ENCODE results near the gene SLC9B1.

SLC9B1 gene

GRCh38 chr4:103050736-103051436 lies 31.4 kb upstream of the SLC9B1 start:
- DNase-seq (ENCODE audit: extremely low spot score) = no peak
- ChIA-PET CTCF (no interaction called here), POLR2A (no interaction called here)
- TF ChIP-seq ARNT (IDR thresholded peaks at IDR 0.05) (no peak), SP1 (IDR thresholded peaks at IDR 0.05) (no peak), ZNF384 (IDR thresholded peaks at IDR 0.05) (no peak), L3MBTL2 (conservative IDR thresholded peaks at IDR 0.05) (no peak), NFRKB (IDR thresholded peaks at IDR 0.05) (no peak), FOXM1 (IDR thresholded peaks at IDR 0.05; ENCODE audit: borderline replicate concordance) (no peak), TARDBP (IDR thresholded peaks at IDR 0.05) (no peak), CTBP1 (IDR thresholded peaks at IDR 0.05; ENCODE audit: borderline replicate concordance) (no peak), BHLHE40 (IDR thresholded peaks at IDR 0.05; ENCODE audit: borderline replicate concordance) (no peak), FOXA1 (IDR thresholded peaks at IDR 0.05) (no peak), PKNOX1 (IDR thresholded peaks at IDR 0.05) (no peak), SUZ12 (IDR thresholded peaks at IDR 0.05) (no peak), LEF1 (IDR thresholded peaks at IDR 0.05; ENCODE audit: borderline replicate concordance) (no peak), FOXK2 (IDR thresholded peaks at IDR 0.05) (no peak), ELF4 (IDR thresholded peaks at IDR 0.05) (no peak), HDGF (IDR thresholded peaks at IDR 0.05; ENCODE audit: borderline replicate concordance) (no peak)

- no peak for TF ChIP-seq SP1 (IDR thresholded peaks at IDR 0.05)
- DNase-seq (ENCODE audit: extremely low spot score) = peak; percentile 61
These were observed 27.1 kb upstream of the SLC9B1 start for GRCh38 chr4:103046416-103047290.

GRCh38 chr4:103044183-103044582 lies 24.7 kb upstream of the SLC9B1 start:
- no peak for TF ChIP-seq ELF4 (IDR thresholded peaks at IDR 0.05)
- no peak for TF ChIP-seq NFRKB (IDR thresholded peaks at IDR 0.05)
- no peak for TF ChIP-seq FOXK2 (IDR thresholded peaks at IDR 0.05)
- no peak for TF ChIP-seq HDGF (IDR thresholded peaks at IDR 0.05; ENCODE audit: borderline replicate concordance)
- no peak for TF ChIP-seq ZNF384 (IDR thresholded peaks at IDR 0.05)
- no peak for TF ChIP-seq FOXM1 (IDR thresholded peaks at IDR 0.05; ENCODE audit: borderline replicate concordance)
- TF ChIP-seq SUZ12 (IDR thresholded peaks at IDR 0.05) = no peak
- no peak for TF ChIP-seq PKNOX1 (IDR thresholded peaks at IDR 0.05)
- no peak for TF ChIP-seq SP1 (IDR thresholded peaks at IDR 0.05)
- TF ChIP-seq BHLHE40 (IDR thresholded peaks at IDR 0.05; ENCODE audit: borderline replicate concordance) = no peak
- TF ChIP-seq ARNT (IDR thresholded peaks at IDR 0.05) = no peak
- no peak for TF ChIP-seq CTBP1 (IDR thresholded peaks at IDR 0.05; ENCODE audit: borderline replicate concordance)
- no peak for TF ChIP-seq LEF1 (IDR thresholded peaks at IDR 0.05; ENCODE audit: borderline replicate concordance)
- no peak for TF ChIP-seq TARDBP (IDR thresholded peaks at IDR 0.05)
- no peak for TF ChIP-seq FOXA1 (IDR thresholded peaks at IDR 0.05)
- no peak for TF ChIP-seq L3MBTL2 (conservative IDR thresholded peaks at IDR 0.05)
- DNase-seq (ENCODE audit: extremely low spot score) = no peak
- ChIA-PET POLR2A (no interaction called here), CTCF (interaction anchor here (1.3 to 1.4 kb wide), 2 partner anchors 12 to 56 kb away, joined by 3 read pairs; partner anchors contain the start of gene BDH2)

More at GRCh38 chr4:103046416-103047290, 27.1 kb upstream of the SLC9B1 start:
- CTCF ChIA-PET = interaction anchor here (0.5 kb wide), 1 partner anchor 47 kb away, joined by 3 read pairs; no protein-coding TSS in a partner anchor
- POLR2A ChIA-PET = no interaction called here

DNA sequence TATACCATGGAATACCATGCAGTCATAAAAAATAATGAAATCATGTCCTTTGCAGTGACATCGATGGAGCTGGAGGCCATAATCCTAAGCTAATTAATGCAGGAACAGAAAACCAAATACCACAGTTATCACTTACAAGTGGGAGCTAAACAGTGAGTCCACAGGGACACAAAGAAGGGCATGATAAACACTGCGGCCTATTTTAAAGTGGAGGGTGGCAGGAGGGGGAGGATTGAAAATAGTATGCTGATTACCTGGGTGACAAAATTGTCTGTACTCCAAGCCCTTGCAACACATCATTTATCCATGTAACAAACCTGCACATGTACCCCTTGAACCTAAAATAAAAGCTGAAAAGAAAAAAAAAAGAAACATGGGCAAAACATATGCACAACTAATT lies 16.7 kb upstream of the SLC9B1 start:
- POLR2A ChIA-PET = interaction anchor here (0.7 kb wide), 1 partner anchor 208 kb away, joined by 3 read pairs; no protein-coding TSS in a partner anchor
- TF ChIP-seq BHLHE40 (IDR thresholded peaks at IDR 0.05; ENCODE audit: borderline replicate concordance) (no peak), ZNF384 (IDR thresholded peaks at IDR 0.05) (no peak), SUZ12 (IDR thresholded peaks at IDR 0.05) (no peak), HDGF (IDR thresholded peaks at IDR 0.05; ENCODE audit: borderline replicate concordance) (no peak), PKNOX1 (IDR thresholded peaks at IDR 0.05) (no peak), CTBP1 (IDR thresholded peaks at IDR 0.05; ENCODE audit: borderline replicate concordance) (no peak), ELF4 (IDR thresholded peaks at IDR 0.05) (no peak), NFRKB (IDR thresholded peaks at IDR 0.05) (no peak), LEF1 (IDR thresholded peaks at IDR 0.05; ENCODE audit: borderline replicate concordance) (no peak), FOXK2 (IDR thresholded peaks at IDR 0.05) (no peak), ARNT (IDR thresholded peaks at IDR 0.05) (no peak), SP1 (IDR thresholded peaks at IDR 0.05) (no peak), TARDBP (IDR thresholded peaks at IDR 0.05) (no peak), L3MBTL2 (conservative IDR thresholded peaks at IDR 0.05) (no peak)
- CTCF ChIA-PET = no interaction called here
- DNase-seq (ENCODE audit: extremely low spot score) = no peak

GRCh38 chr4:103032574-103032973 lies 13.1 kb upstream of the SLC9B1 start:
- peak; percentile 61 for DNase-seq (ENCODE audit: extremely low spot score)
- POLR2A ChIA-PET = interaction anchor here (0.8 to 1.3 kb wide), 2 partner anchors 43 to 409 kb away, joined by 3 read pairs; no protein-coding TSS in a partner anchor
- CTCF ChIA-PET = interaction anchor here (0.9 to 1.0 kb wide), 2 partner anchors 12 to 17 kb away, joined by 3 read pairs; no protein-coding TSS in a partner anchor
- no peak for TF ChIP-seq SP1 (IDR thresholded peaks at IDR 0.05)
- TF ChIP-seq PKNOX1 (IDR thresholded peaks at IDR 0.05) = no peak
- no peak for TF ChIP-seq ZNF384 (IDR thresholded peaks at IDR 0.05)
- no peak for TF ChIP-seq ARNT (IDR thresholded peaks at IDR 0.05)
- TF ChIP-seq BHLHE40 (IDR thresholded peaks at IDR 0.05; ENCODE audit: borderline replicate concordance) = no peak
- no peak for TF ChIP-seq CTBP1 (IDR thresholded peaks at IDR 0.05; ENCODE audit: borderline replicate concordance)
- no peak for TF ChIP-seq HDGF (IDR thresholded peaks at IDR 0.05; ENCODE audit: borderline replicate concordance)
- no peak for TF ChIP-seq ELF4 (IDR thresholded peaks at IDR 0.05)
- no peak for TF ChIP-seq L3MBTL2 (conservative IDR thresholded peaks at IDR 0.05)
